Testis (tissue), 3 donors: Measurements from ENCODE around the gene SLC39A12. TPM values are rescaled to one million over a fixed set of nuclear protein-coding genes. Genes with fewer than 3 reads are reported as not detected.

Experiments
- DNase-seq: peaks from one replicate; pipeline ENCODE4 v3.0.0-alpha.2; 2019
- H3K27ac ChIP-seq, 2 donors: fragments of 200-600 bp; sonication (generic); one replicate each; pipeline ENCODE4 v1.5.1; 2019
- H3K27me3 ChIP-seq: fragments of 200-600 bp; sonication (generic); one replicate; pipeline ENCODE4 v1.5.1; 2019
- H3K36me3 ChIP-seq: fragments of 200-600 bp; sonication (generic); one replicate; pipeline ENCODE4 v1.5.1; 2017; ENCODE audit warnings: low read depth; ENCODE audit errors: missing control alignments
- H3K4me1 ChIP-seq: fragments of 200-600 bp; sonication (generic); one replicate; pipeline ENCODE4 v1.5.1; 2019
- H3K4me3 ChIP-seq, 2 donors: fragments of 200-600 bp; sonication (generic); one replicate each; pipeline ENCODE4 v1.5.1; 2017 to 2019
- H3K9me3 ChIP-seq: fragments of 200-600 bp; sonication (generic); one replicate; pipeline ENCODE4 v1.5.1; 2017
- CTCF ChIP-seq, 3 experiments: fragments of 450-650 bp in 2 of 3; fragments of 200-600 bp in 1 of 3; sonication (generic) in 1 of 3; IDR thresholded peaks; one replicate each; pipeline ENCODE4 v1.5.1; 2016 to 2019; ENCODE audit warnings: antibody characterized with exemption in 3 of 3, mild to moderate bottlenecking in 2 of 3, moderate library complexity in 1 of 3
- POLR2A ChIP-seq: fragments of 450-650 bp; IDR thresholded peaks from one replicate; pipeline ENCODE4 v1.6.1; 2017; ENCODE audit warnings: antibody characterized with exemption, mild to moderate bottlenecking, moderate library complexity
- WGBS, 2 donors: methylation state at CpG; one replicate each; pipeline ENCODE4 v1.1.5; 2018; 5-methylcytosine and 5-hydroxymethylcytosine counted together
- intact Hi-C: fragments of 100-400 bp; cut with DNase I; formaldehyde crosslinking; loops from one replicate; pipeline ENCODE4 v1.15.1; 2023; ENCODE audit warnings: low total_unique reads
- polyA plus RNA-seq: library from polyadenylated mRNA; stranded (reverse); fragments of 350-450 nt; fragmentation: Illumina TruSeq; extraction: RNeasy Lipid Tissue Mini Kit (QIAGEN cat#74804); gene quantifications from one replicate; pipeline ENCODE4 v1.2.3, GENCODE V29; 2014; ENCODE audit warnings: low read depth, low replicate concordance; ENCODE audit not compliant: insufficient read depth
- total RNA-seq, 2 donors: library from RNA; depleted of rRNA; stranded (reverse); fragments of >200 nt; gene quantifications; one replicate each; pipeline ENCODE4 v1.2.3, GENCODE V29; 2016

SLC39A12 gene
- total and polyA plus RNA-seq, 3 donors from 2014 or later, result 0.38 to 0.68 (median 0.47) TPM

- Histone ChIP-seq H3K9me3 (no peaks in the 10 kb centered on the region), H3K27me3 (no peaks in the 10 kb centered on the region), H3K4me1 (no peaks in the 10 kb centered on the region), H3K27ac (no peak overlapping the region), H3K36me3 (no peaks in the 10 kb centered on the region), H3K4me3 (no peak overlapping the region)
- intact Hi-C loops, result no loop called here
- TF ChIP-seq CTCF (IDR thresholded peaks at IDR 0.05) (no peak), POLR2A (no peak)
- no peak for DNase-seq
- 85 to 90% methylated on average over 2 of the region's 2 CpGs for WGBS, 2 donors
Observed at GRCh38 chr10:17959870-17960269, 8.2 kb downstream of the SLC39A12 start.

GRCh38 chr10:17961551-17962422 lies 10.1 kb downstream of the SLC39A12 start:
- intact Hi-C loops, result no loop called here
- Histone ChIP-seq H3K9me3 (no peaks in the 10 kb centered on the region), H3K27ac (no peak overlapping the region), H3K4me3 (no peak overlapping the region), H3K27me3 (no peaks in the 10 kb centered on the region), H3K36me3 (no peaks in the 10 kb centered on the region), H3K4me1 (no peaks in the 10 kb centered on the region)
- DNase-seq, result no peak
- 63 to 87% methylated on average over 4 of the region's 4 CpGs for WGBS, 2 donors
- TF ChIP-seq CTCF (IDR thresholded peaks at IDR 0.05) (no peak), POLR2A (no peak)

- no peak for TF ChIP-seq POLR2A
- no peak for TF ChIP-seq CTCF (IDR thresholded peaks at IDR 0.05)
- Histone ChIP-seq H3K27ac (no peak overlapping the region), H3K4me1 (no peaks in the 10 kb centered on the region), H3K4me3 (no peak overlapping the region), H3K36me3 (no peaks in the 10 kb centered on the region), H3K27me3 (no peaks in the 10 kb centered on the region), H3K9me3 (no peaks in the 10 kb centered on the region)
- intact Hi-C loops, result no loop called here
- no peak for DNase-seq
- WGBS, 2 donors, result 83 to 95% methylated on average over 3 of the region's 3 CpGs
Observed at GRCh38 chr10:17963431-17963830, 11.7 kb downstream of the SLC39A12 start.

- Histone ChIP-seq H3K27ac (no peak overlapping the region), H3K9me3 (no peaks in the 10 kb centered on the region), H3K36me3 (no peaks in the 10 kb centered on the region), H3K27me3 (no peaks in the 10 kb centered on the region), H3K4me3 (no peak overlapping the region), H3K4me1 (no peaks in the 10 kb centered on the region)
- intact Hi-C loops, result no loop called here
- WGBS, 2 donors, result 88% methylated on average over 8 of the region's 8 CpGs
- TF ChIP-seq CTCF (IDR thresholded peaks at IDR 0.05) (no peak), POLR2A (no peak)
- DNase-seq, result no peak
Observed at GRCh38 chr10:17965649-17966235, 14.0 kb downstream of the SLC39A12 start.
